HepG2 (cell line): ENCODE results near the gene PEAK3. TPM values are rescaled to one million over a fixed set of nuclear protein-coding genes. Genes with fewer than 3 reads are reported as not detected.

Source experiments
- ATF7 ChIP-seq, 2 experiments: fragments of 450-650 bp in 1 of 2; sonication (generic) in 1 of 2; formaldehyde crosslinking in 1 of 2; IDR thresholded peaks; 2 replicates each; pipeline versions ENCODE4 v1.4.0 to v1.6.1; 2016 to 2020; ENCODE audit warnings: antibody characterized with exemption in 1 of 2, mild to moderate bottlenecking in 1 of 2, missing genetic modification reagents in 1 of 2
- CAMTA2 ChIP-seq: sonication (generic); formaldehyde crosslinking; IDR thresholded peaks from 2 replicates; pipeline ENCODE4 v1.4.0; 2020; ENCODE audit warnings: mild to moderate bottlenecking, missing genetic modification reagents, borderline replicate concordance
- CEBPG ChIP-seq: IDR thresholded peaks from 2 replicates; pipeline ENCODE4 v1.6.1; 2016
- HNF4A ChIP-seq: sonication (generic); formaldehyde crosslinking; IDR thresholded peaks from 2 replicates; pipeline ENCODE4 v1.4.0; 2020; ENCODE audit warnings: missing genetic modification reagents
- PITX1 ChIP-seq: sonication (generic); formaldehyde crosslinking; IDR thresholded peaks from 2 replicates; pipeline ENCODE4 v1.5.1; 2020; ENCODE audit warnings: mild to moderate bottlenecking, missing genetic modification reagents
- RBM22 ChIP-seq: fragments of 200-400 bp; formaldehyde crosslinking; optimal IDR thresholded peaks from 2 replicates; pipeline ENCODE3; 2017; ENCODE audit warnings: mild to moderate bottlenecking, low read length, moderate library complexity
- RXRA ChIP-seq: sonication (generic); formaldehyde crosslinking; IDR thresholded peaks from 2 replicates; pipeline ENCODE4 v1.5.1; 2020; ENCODE audit warnings: missing genetic modification reagents
- TMF1 ChIP-seq: sonication (generic); formaldehyde crosslinking; IDR thresholded peaks from 2 replicates; pipeline ENCODE4 v1.8.1; 2022; ENCODE audit warnings: low read depth, missing genetic modification reagents
- TRIM24 ChIP-seq: sonication (generic); formaldehyde crosslinking; IDR thresholded peaks from 2 replicates; pipeline ENCODE4 v1.8.0; 2022; ENCODE audit warnings: mild to moderate bottlenecking, missing genetic modification reagents
- ZNF343 ChIP-seq: sonication (generic); formaldehyde crosslinking; IDR thresholded peaks from 2 replicates; pipeline ENCODE4 v1.4.0; 2020; ENCODE audit warnings: mild to moderate bottlenecking, missing genetic modification reagents
- ZNF589 ChIP-seq: sonication (generic); formaldehyde crosslinking; conservative IDR thresholded peaks from 2 replicates; pipeline ENCODE4 v1.8.0; 2022; ENCODE audit warnings: mild to moderate bottlenecking, moderate library complexity, missing genetic modification reagents
- ZNF598 ChIP-seq: sonication (generic); formaldehyde crosslinking; IDR thresholded peaks from 2 replicates; pipeline ENCODE4 v1.5.1; 2020; ENCODE audit warnings: mild to moderate bottlenecking, missing genetic modification reagents, borderline replicate concordance
- ZNF768 ChIP-seq: sonication (generic); formaldehyde crosslinking; IDR thresholded peaks from 2 replicates; pipeline ENCODE4 v1.4.0; 2020; ENCODE audit warnings: missing genetic modification reagents
- polyA plus RNA-seq, 8 experiments: library from polyadenylated mRNA; depleted of rRNA in 3 of 8; stranded (reverse) in 7 of 8; unstranded in 1 of 8; fragments of >200 nt; fragmentation: Illumina TruSeq in 4 of 8; extraction: Trizol in 4 of 8; gene quantifications; 2 replicates each; pipeline versions ENCODE4 v1.2.1 to v1.2.3, GENCODE V29; 2011 to 2016; ENCODE audit warnings: low read depth in 4 of 8, missing spikeins in 1 of 8, mixed read lengths in 1 of 8; ENCODE audit not compliant: insufficient read depth in 1 of 8
- total RNA-seq, 5 experiments: library from RNA; depleted of rRNA; stranded (reverse); fragments of >200 nt; fragmentation: Illumina TruSeq; extraction: Trizol; gene quantifications; 2 replicates each; pipeline ENCODE4 v1.2.3, GENCODE V29; 2016; ENCODE audit warnings: low read depth in 1 of 5
- TF ChIP-seq, protein P1 (sequence below), 2 experiments: IDR thresholded peaks; 2 replicates each; pipeline ENCODE4 v1.6.1; 2011 to 2012; ENCODE audit warnings: low read length in 2 of 2, borderline replicate concordance in 1 of 2, low read depth in 1 of 2, mild to moderate bottlenecking in 1 of 2, moderate library complexity in 1 of 2
- TF ChIP-seq, protein P2 (sequence below): sonication (generic); formaldehyde crosslinking; IDR thresholded peaks from 2 replicates; pipeline ENCODE4 v1.4.0; 2020; ENCODE audit warnings: missing genetic modification reagents
- TF ChIP-seq, protein P3 (sequence below): sonication (generic); formaldehyde crosslinking; IDR thresholded peaks from 2 replicates; pipeline ENCODE4 v1.5.0; 2020; ENCODE audit warnings: mild to moderate bottlenecking, missing genetic modification reagents
- TF ChIP-seq, protein P4 (sequence below): sonication (generic); formaldehyde crosslinking; IDR thresholded peaks from 2 replicates; pipeline ENCODE4 v1.5.1; 2020; ENCODE audit warnings: mild to moderate bottlenecking, missing genetic modification reagents
- TF ChIP-seq, protein P5 (sequence below): IDR thresholded peaks from 2 replicates; pipeline ENCODE4 v1.6.1; 2016; ENCODE audit warnings: missing genetic modification reagents, missing compliant biosample characterization

Gene PEAK3
- total and polyA plus RNA-seq, 2 of the 13 experiments (the other 11 are each of a cell fraction or from before 2014, with no cell fraction given): not detected

DNA sequence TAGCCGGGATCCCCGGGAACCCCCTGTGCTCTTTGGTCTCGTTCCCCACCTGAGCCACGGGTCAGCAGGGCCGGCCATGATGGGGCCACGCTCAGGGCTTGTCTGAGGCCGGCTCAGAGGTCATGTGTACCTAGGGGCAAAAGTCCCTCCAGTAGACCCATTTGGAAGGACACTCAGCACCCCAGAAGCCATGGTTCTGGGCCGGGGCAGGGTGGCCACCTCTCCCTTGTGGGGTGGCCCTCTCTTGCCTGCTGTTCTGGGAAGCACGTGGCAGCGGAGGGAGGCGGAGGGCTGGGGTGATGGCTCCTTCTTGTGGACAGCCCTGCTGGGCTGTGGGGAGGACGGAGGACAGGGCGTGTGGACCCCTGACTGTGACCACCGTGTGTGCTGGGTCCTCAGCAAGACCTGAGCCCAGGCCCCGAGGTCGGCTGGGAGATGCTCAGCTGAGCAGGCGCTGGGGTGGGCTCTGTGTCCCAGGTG lies 6.4 kb upstream of the PEAK3 start (continued):
- TF ChIP-seq, protein P1, sequence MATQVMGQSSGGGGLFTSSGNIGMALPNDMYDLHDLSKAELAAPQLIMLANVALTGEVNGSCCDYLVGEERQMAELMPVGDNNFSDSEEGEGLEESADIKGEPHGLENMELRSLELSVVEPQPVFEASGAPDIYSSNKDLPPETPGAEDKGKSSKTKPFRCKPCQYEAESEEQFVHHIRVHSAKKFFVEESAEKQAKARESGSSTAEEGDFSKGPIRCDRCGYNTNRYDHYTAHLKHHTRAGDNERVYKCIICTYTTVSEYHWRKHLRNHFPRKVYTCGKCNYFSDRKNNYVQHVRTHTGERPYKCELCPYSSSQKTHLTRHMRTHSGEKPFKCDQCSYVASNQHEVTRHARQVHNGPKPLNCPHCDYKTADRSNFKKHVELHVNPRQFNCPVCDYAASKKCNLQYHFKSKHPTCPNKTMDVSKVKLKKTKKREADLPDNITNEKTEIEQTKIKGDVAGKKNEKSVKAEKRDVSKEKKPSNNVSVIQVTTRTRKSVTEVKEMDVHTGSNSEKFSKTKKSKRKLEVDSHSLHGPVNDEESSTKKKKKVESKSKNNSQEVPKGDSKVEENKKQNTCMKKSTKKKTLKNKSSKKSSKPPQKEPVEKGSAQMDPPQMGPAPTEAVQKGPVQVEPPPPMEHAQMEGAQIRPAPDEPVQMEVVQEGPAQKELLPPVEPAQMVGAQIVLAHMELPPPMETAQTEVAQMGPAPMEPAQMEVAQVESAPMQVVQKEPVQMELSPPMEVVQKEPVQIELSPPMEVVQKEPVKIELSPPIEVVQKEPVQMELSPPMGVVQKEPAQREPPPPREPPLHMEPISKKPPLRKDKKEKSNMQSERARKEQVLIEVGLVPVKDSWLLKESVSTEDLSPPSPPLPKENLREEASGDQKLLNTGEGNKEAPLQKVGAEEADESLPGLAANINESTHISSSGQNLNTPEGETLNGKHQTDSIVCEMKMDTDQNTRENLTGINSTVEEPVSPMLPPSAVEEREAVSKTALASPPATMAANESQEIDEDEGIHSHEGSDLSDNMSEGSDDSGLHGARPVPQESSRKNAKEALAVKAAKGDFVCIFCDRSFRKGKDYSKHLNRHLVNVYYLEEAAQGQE (IDR thresholded peaks at IDR 0.05; ENCODE audit: borderline replicate concordance in 1 of 2, low read depth in 1 of 2, low read length in 2 of 2): no peak
- TF ChIP-seq ATF7 (IDR thresholded peaks at IDR 0.05) (no peak), ATF7 (CRISPR knock-in tag; IDR thresholded peaks at IDR 0.05) (no peak), TMF1 (CRISPR knock-in tag) (0 out of 2 replicates have a peak, but pooled peaks have one; percentile 49), RBM22 (no peak), CEBPG (CRISPR knock-in tag) (no peak), ZNF598 (0 out of 2 replicates have a peak, but pooled peaks have one; percentile 33), TRIM24 (CRISPR knock-in tag) (0 out of 2 replicates have a peak, but pooled peaks have one; percentile 28), CAMTA2 (no peak), ZNF589 (CRISPR knock-in tag) (no peak), PITX1 (CRISPR knock-in tag) (peak; percentile 51; the same call in 1 of the 2 replicates), ZNF343 (CRISPR knock-in tag) (0 out of 2 replicates have a peak, but pooled peaks have one; percentile 27), HNF4A (CRISPR knock-in tag) (peak; percentile 81), RXRA (CRISPR knock-in tag) (peak; percentile 71; the same call in 1 of the 2 replicates), ZNF768 (CRISPR knock-in tag) (peak; percentile 16; the same call in 1 of the 2 replicates)
- TF ChIP-seq, protein P2, sequence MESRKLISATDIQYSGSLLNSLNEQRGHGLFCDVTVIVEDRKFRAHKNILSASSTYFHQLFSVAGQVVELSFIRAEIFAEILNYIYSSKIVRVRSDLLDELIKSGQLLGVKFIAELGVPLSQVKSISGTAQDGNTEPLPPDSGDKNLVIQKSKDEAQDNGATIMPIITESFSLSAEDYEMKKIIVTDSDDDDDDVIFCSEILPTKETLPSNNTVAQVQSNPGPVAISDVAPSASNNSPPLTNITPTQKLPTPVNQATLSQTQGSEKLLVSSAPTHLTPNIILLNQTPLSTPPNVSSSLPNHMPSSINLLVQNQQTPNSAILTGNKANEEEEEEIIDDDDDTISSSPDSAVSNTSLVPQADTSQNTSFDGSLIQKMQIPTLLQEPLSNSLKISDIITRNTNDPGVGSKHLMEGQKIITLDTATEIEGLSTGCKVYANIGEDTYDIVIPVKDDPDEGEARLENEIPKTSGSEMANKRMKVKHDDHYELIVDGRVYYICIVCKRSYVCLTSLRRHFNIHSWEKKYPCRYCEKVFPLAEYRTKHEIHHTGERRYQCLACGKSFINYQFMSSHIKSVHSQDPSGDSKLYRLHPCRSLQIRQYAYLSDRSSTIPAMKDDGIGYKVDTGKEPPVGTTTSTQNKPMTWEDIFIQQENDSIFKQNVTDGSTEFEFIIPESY (CRISPR knock-in tag): no peak
- TF ChIP-seq, protein P3, sequence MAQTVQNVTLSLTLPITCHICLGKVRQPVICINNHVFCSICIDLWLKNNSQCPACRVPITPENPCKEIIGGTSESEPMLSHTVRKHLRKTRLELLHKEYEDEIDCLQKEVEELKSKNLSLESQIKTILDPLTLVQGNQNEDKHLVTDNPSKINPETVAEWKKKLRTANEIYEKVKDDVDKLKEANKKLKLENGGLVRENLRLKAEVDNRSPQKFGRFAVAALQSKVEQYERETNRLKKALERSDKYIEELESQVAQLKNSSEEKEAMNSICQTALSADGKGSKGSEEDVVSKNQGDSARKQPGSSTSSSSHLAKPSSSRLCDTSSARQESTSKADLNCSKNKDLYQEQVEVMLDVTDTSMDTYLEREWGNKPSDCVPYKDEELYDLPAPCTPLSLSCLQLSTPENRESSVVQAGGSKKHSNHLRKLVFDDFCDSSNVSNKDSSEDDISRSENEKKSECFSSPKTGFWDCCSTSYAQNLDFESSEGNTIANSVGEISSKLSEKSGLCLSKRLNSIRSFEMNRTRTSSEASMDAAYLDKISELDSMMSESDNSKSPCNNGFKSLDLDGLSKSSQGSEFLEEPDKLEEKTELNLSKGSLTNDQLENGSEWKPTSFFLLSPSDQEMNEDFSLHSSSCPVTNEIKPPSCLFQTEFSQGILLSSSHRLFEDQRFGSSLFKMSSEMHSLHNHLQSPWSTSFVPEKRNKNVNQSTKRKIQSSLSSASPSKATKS: no peak
- TF ChIP-seq, protein P4, sequence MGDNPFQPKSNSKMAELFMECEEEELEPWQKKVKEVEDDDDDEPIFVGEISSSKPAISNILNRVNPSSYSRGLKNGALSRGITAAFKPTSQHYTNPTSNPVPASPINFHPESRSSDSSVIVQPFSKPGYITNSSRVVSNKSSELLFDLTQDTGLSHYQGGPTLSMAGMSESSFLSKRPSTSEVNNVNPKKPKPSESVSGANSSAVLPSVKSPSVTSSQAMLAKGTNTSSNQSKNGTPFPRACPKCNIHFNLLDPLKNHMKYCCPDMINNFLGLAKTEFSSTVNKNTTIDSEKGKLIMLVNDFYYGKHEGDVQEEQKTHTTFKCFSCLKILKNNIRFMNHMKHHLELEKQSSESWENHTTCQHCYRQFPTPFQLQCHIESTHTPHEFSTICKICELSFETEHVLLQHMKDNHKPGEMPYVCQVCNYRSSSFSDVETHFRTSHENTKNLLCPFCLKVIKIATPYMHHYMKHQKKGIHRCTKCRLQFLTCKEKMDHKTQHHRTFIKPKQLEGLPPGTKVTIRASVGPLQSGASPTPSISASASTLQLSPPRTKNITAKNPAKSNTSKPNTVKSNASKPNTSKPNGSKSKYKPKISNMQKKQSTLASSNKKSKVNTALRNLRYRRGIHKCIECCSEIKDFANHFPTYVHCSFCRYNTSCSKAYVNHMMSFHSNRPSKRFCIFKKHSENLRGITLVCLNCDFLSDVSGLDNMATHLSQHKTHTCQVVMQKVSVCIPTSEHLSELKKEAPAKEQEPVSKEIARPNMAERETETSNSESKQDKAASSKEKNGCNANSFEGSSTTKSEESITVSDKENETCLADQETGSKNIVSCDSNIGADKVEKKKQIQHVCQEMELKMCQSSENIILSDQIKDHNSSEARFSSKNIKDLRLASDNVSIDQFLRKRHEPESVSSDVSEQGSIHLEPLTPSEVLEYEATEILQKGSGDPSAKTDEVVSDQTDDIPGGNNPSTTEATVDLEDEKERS (CRISPR knock-in tag): peak; percentile 66
- TF ChIP-seq, protein P5, sequence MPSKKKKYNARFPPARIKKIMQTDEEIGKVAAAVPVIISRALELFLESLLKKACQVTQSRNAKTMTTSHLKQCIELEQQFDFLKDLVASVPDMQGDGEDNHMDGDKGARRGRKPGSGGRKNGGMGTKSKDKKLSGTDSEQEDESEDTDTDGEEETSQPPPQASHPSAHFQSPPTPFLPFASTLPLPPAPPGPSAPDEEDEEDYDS (CRISPR knock-in tag): 0 out of 2 replicates have a peak, but pooled peaks have one; percentile 22
